Measurements from ENCODE around the gene ESPNL. TPM values are rescaled to one million over a fixed set of nuclear protein-coding genes. Genes with fewer than 3 reads are reported as not detected.

ESPNL gene
- total RNA-seq, 1 donor from 2014 or later: not detected

DNA sequence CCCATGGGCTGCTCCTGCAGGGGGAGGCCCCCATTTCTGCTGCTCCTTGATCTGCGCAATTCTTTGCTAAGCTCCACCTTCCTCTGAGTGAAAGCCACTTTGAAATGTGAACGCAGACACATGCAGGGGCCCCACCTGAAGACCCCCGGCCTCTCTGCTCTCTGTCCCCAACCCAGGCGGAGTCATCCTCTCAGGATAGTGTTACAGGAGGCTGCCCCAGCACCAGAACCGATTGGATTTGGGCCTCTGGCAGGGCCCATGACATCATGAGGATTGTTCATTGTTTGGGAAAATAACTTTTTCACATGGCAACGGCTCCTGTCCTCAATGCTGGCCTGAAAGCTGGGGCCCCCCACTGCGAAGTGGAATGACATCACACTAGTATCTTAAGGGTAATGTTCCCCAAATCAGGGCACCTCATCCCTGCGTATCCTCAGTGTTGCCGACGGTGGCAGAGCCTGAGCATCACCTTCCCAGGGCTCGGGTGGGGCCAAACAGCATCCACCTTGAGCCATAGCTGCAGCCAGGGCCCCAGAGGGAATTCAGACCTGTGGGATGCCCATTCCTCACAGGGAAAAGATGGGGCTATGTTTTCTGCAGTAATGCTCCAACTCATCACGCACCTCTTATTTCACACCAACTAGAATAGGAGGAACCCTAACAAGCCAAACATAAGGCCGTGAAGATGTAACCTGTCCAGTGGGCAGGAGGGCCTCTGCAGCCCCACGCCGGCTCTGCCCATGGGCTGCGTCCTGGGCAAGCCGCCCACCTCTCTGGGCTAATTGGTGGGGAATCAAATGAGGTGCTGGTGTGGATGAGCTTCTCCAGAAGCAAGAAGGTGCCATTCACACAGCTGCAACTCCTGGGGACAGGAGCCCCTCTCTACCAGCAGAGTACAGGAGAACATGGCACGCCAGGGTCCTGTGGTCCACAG is 55.9 kb downstream of the ESPNL start:
- no peak for DNase-seq (ENCODE audit: low read depth in 2 of 2)

DNA sequence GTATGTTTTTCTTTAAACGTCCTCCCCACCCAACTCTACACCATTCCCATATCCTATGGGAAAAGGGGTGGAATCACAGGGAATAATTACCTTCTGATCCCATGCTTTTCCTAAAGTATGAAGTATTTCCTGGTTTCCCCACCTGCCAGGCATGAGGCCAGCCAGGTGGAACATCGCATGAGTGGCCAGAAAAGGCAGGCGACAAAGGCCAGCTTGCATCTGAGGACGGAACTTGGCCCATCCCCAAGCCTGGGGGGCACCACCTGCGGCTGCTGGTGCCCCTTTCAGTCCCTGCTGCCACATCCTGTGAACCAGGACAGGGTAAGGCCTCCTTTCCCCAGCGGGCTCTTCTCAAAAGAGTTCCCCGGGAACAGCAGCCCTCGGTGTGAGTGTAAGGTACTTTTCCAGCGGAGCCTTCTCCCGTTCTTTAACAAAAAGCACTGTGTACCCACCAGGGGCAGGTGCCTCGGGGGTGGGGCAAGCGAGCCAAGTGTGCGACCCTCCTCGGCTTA is 57.4 kb downstream of the ESPNL start:
- DNase-seq (ENCODE audit: low read depth in 2 of 2): no peak

GRCh38 chr2:238158018-238158508 is 57.9 kb downstream of the ESPNL start:
- DNase-seq (ENCODE audit: low read depth in 2 of 2): no peak

DNA sequence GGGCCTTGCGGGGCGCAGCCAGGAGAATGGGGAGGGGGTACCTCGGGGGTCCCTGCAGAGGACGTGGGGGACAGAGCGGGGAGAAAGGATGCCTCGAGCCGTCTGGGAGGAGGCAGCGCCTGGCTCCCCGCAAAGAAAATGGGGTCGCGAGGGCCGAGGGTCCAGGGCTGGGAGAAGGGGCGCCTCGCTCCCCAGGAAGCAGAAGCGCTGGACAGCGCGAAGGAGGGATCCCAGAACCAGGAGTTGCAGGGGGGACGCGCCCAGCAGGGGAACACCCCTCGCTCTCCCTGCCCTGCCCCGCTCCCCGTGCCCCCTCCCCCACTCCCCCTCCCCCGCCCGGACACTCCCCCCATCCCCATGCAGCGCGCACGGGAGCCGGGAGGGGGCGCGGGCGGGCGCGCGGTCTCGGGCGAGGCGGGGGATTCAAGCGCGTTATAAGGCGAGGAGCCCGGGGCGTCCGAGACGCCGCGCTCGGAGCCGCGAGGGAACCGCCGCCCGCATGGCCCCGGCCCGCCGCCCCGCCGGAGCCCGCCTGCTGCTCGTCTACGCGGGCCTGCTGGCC is 58.5 kb downstream of the ESPNL start, which contains the start of gene ERFE:
Gene ERFE (plus strand): TSS at position 462 of the 562 bp plus-strand sequence. CDS start 38 bp downstream, at position 500.
- DNase-seq (ENCODE audit: low read depth in 2 of 2): peak in 1 of 2 donors; percentile 43

DNA sequence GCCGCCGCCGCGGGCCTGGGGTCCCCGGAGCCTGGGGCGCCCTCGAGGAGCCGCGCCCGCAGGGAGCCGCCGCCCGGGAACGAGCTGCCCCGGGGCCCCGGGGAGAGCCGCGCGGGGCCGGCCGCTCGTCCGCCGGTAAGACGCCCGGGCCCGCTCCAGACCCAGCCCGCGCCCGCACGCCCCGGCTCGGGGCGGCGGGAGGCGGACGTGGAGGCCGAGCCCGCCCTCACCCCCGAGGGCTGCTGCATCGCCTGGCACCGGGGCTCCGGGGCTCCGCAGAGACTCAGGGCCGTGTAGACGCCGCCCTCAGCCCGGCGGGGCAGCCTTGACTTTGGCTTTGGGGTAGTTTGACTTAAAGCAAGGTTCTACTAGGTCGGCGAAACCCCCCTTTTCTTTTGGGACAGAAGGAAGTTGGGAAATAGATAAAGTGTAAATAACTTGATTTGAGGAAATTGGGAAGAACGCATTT is 59.0 kb downstream of the ESPNL start:
- DNase-seq (ENCODE audit: low read depth in 2 of 2): no peak

DNA sequence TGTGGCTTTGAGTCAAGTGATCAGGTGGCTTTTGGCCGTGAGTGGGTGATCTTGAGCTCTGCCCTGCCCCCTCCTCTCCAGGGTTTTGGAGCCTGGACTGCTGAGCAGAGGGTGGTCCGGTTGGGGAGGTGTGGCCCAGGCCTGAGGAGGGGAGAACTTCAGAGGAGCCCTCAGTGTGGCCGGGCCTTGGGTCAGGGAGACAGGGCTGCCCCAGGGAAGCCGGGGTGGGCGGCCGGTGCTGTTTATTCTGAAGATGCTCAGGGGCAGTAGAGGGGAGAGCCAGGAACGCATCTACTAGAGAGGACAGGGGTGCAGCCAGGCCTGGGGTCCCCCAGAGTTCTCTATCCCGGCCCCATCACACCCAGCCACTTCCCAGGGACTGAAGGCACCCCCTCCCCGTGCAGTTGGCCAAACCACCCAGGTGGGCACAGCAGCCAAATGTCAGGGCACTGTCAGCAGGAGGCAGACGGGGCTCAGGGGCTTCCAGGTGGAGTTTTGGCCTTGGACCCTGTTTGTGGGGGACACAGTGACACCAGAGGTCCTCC is 59.6 kb downstream of the ESPNL start:
- no peak for DNase-seq (ENCODE audit: low read depth in 2 of 2)

GRCh38 chr2:238160206-238161129 is 60.3 kb downstream of the ESPNL start:
- DNase-seq (ENCODE audit: low read depth in 2 of 2): no peak

- no peak for DNase-seq (ENCODE audit: low read depth in 2 of 2)
Measured at GRCh38 chr2:238161291-238162051, 61.3 kb downstream of the ESPNL start.

DNA sequence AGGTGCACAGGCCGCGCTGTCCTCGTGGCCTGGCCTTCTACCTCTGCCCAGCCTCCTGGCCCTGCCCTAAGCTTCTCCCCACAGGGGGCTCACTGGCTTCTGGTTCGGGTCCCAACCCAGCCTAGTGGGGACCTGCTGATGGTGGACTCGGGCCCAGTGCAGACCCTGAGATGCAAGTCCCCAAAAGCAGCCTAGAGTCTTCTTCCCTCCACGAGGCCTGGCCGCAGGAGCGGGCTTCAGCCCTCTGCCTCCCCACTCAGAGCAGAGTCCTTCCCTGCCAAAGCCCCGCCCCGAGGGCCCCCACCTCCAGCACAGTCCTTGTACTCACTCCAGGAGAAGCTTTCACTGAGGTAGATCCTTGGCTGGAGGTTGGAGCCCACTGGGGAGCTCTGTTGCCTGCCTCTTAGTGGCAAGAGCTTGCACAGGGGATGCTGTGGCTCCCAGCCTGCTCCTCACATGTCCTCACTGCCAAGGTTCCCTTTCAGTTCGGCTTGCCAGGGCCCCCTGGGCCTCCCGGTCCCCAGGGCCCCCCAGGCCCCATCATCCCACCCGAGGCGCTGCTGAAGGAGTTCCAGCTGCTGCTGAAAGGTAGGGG is 62.2 kb downstream of the ESPNL start:
- no peak for DNase-seq (ENCODE audit: low read depth in 2 of 2)

- DNase-seq (ENCODE audit: low read depth in 2 of 2): no peak
Measured at GRCh38 chr2:238162846-238163441, 62.8 kb downstream of the ESPNL start.

- no peak for DNase-seq (ENCODE audit: low read depth in 2 of 2)
Measured at GRCh38 chr2:238163481-238164198, 63.5 kb downstream of the ESPNL start.

DNA sequence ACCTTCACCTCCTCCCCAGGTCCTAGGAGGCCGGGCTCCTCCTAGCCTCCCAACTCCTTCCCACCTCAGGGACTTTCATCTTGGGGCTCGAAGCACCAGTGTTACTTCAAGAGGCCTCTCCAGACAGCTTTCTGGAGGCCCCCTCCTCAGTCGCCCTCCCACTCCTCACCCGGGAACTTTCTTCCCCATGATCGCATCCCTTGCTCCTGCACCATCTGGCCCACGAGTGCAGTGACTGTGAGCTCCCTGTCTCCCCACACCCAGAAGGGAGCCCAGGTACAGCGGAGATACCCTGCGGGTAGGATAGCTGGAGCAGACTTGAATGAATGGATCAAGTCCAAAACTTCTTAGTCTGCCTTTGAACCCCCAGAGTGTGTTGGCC is 64.8 kb downstream of the ESPNL start:
- DNase-seq (ENCODE audit: low read depth in 2 of 2): no peak

- no peak for DNase-seq (ENCODE audit: low read depth in 2 of 2)
Measured at GRCh38 chr2:238165288-238165921, 65.3 kb downstream of the ESPNL start.

- no peak for DNase-seq (ENCODE audit: low read depth in 2 of 2)
Measured at GRCh38 chr2:238166391-238167343, 66.5 kb downstream of the ESPNL start.

GRCh38 chr2:238167344-238167715 is 67.2 kb downstream of the ESPNL start:
- DNase-seq (ENCODE audit: low read depth in 2 of 2): no peak

DNA sequence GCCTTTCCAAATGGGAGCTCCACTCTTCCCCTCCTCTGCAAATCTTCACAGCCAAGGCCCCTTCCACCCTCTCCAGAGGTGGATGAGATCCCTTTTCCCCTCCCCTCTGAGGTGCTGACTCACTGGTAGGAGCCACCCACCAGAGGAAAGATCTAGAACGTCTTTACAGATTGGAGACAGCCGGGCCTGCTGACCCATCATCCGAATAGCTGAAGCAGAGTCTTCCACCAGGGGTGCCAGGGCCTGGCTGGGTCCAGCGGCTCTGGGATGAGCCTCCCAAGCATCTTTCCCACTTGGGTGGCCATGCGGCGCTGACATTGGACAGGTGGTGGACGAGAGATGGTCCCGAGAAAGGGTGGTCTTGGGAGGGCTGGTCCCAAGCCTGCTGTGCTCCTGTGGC is 67.6 kb downstream of the ESPNL start:
- DNase-seq (ENCODE audit: low read depth in 2 of 2): no peak

Measured in dermis microvascular lymphatic vessel endothelial cell (primary cell).